Activated naive CD8-positive, alpha-beta T cell treated with anti-CD3 and anti-CD28 coated beads for 36 hours (primary cell): ENCODE measurements around the gene BNIP2. TPM values are rescaled to one million over a fixed set of nuclear protein-coding genes. Genes with fewer than 3 reads are reported as not detected.
"Not testable (repeated sequence)": the region's sequence is repeated elsewhere in the genome, so short reads cannot be mapped to it uniquely, and the experiment has no call there.

Experiments used
- DNase-seq: peaks from one replicate; pipeline ENCODE4 v3.0.0; 2021
- H3K27ac Mint-ChIP-seq: one replicate; pipeline ENCODE4 v1.8.0; 2022; ENCODE audit warnings: mild to moderate bottlenecking, moderate library complexity, mixed read lengths
- H3K27me3 Mint-ChIP-seq: one replicate; pipeline ENCODE4 v1.8.0; 2022; ENCODE audit warnings: mild to moderate bottlenecking, mixed read lengths
- H3K36me3 Mint-ChIP-seq: one replicate; pipeline ENCODE4 v1.8.0; 2021; ENCODE audit warnings: mild to moderate bottlenecking, mixed read lengths
- H3K4me1 Mint-ChIP-seq: one replicate; pipeline ENCODE4 v1.8.0; 2021; ENCODE audit warnings: mixed read lengths
- H3K4me3 Mint-ChIP-seq: one replicate; pipeline ENCODE4 v1.8.0; 2022; ENCODE audit warnings: mild to moderate bottlenecking, moderate library complexity, mixed read lengths
- H3K9me3 Mint-ChIP-seq: one replicate; pipeline ENCODE4 v1.8.0; 2022; ENCODE audit warnings: mixed read lengths
- total RNA-seq, 2 experiments: library from RNA; stranded (reverse); gene quantifications; one replicate each; pipeline ENCODE4 v1.2.3, GENCODE V29; 2021

The BNIP2 gene
- total RNA-seq, 2 experiments from 2014 or later, result 68.4 to 76.4 TPM

DNA sequence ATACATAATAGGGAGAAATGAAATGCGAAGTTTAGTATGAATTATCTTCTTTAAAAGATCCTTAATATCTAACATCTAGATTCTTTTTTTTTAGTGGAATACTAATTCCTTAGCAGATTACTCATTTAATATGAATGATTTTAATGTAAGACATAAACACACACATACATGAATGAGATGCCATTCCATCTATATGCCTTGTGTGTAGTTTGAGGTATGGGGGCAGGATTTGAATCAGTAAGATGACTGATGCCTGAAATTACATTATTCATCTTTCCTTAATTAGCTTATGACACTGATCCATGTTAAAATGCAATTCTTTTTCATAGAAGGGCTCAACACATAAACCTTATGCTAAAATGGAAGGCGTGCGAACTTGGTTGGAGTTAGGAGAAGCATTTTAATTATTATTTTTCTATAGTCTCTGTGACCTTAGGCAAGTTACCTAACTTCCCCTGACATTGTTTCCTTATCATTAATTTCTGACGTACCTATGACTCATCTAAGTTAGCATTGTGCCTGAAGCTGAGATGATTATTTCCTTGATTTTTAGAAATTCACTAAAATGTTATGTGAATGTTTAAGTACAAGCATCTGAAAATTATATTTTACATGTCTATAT, 10.8 kb upstream of the BNIP2 start:
- Mint-ChIP-seq H3K9me3 (no peaks in the 10 kb centered on the region), H3K4me1 (no peaks in the 10 kb centered on the region), H3K27ac (no peak overlapping the region), H3K27me3 (peaks cover 4% of the 10 kb centered on the region), H3K4me3 (no peak overlapping the region), H3K36me3 (no peaks in the 10 kb centered on the region)
- DNase-seq, result no peak

DNA sequence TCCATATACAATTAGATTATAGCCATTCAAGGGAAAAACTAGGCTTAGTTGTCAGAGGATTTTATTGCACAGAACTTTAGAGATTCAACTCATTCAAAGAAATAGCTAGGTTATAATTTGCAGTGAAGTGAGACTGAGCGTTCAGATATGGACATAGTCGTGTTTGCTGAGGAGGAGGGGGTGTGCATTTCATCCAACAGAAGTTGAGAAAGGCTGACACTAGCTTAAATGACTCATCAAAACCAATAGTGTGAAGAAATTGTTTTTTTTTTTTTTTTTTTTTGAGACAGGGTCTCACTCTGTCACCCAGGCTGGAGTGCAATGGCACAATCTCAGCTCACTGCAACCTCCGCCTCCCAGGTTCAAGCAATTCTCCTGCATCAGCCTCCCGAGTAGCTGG, 8.9 kb upstream of the BNIP2 start:
- not testable (repeated sequence) for DNase-seq, H3K36me3 Mint-ChIP-seq, H3K27ac Mint-ChIP-seq, H3K9me3 Mint-ChIP-seq, H3K4me3 Mint-ChIP-seq, H3K4me1 Mint-ChIP-seq, H3K27me3 Mint-ChIP-seq

DNA sequence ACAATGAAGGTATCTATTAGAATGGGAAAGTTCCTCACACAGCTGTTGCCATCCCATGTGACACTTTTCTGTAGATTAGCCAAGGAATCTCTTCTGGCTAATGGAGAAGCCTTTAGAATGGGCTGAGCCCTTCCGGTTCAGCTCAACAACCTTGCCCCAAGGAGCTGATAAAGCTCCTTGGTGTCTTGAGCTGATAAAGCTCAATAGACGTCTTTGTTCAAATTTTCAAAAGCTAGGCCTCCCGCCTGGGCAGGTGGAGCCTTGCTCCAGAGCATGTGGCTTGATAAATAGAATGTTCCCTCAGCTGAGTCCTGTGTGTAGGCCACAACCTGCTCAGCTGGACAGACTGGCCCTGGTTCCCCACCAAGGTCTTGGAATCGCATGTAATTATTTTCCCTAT, 7.2 kb upstream of the BNIP2 start:
- H3K36me3 Mint-ChIP-seq, result no peaks in the 10 kb centered on the region
- H3K27me3 Mint-ChIP-seq, result no peaks in the 10 kb centered on the region
- H3K4me1 Mint-ChIP-seq, result no peaks in the 10 kb centered on the region
- H3K27ac Mint-ChIP-seq, result no peak overlapping the region
- no peak overlapping the region for H3K4me3 Mint-ChIP-seq
- no peak for DNase-seq
- no peaks in the 10 kb centered on the region for H3K9me3 Mint-ChIP-seq

DNA sequence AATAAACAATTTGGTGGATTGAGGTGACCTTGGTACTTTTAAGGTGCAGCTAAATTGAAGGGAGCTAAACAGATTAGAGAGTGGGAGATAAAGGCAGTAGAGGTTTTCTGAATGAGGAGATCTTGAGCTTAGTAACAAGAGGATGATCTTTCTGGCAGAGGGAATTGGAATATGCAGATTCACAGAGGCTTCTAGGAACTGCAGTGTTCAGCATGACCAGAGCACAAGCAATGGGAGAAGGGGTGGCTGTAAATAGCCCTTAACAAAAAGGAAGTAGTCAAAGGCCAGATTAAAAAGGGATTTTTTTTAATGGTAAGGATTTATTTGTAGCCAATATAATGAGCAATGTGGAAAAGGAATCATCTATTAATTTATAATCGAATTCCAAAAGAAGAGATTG, 5.7 kb upstream of the BNIP2 start:
- Mint-ChIP-seq H3K27ac (no peak overlapping the region), H3K9me3 (no peaks in the 10 kb centered on the region), H3K4me1 (peaks cover 7% of the 10 kb centered on the region), H3K4me3 (no peak overlapping the region), H3K27me3 (no peaks in the 10 kb centered on the region), H3K36me3 (no peaks in the 10 kb centered on the region)
- no peak for DNase-seq

DNA sequence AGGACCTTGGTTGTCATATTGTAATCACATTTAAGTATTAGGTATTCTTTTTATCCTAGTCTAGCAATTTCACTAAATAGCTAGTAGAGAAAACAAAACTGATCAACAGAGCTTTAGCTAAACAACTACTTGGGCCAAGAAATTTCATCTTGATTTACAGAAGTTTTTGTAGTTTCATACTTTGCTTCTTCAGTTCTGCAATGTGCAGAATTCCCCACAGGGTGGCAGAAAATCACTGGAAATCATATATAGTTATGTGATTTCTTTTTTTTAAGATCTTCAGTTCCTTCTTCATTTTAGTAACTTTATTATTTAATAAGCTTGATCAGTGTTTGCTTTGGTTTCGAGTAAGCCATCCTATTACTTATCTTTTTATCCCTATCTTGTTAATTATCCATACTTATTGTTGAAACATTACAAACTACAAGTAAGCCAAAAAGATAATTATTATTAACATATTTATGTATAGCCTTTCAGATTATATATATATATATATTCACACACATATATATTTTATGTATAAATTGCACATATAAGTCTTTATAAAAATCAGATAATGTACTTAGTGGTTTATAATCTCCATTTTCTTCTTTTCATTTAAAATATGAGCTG, 2.2 kb upstream of the BNIP2 start:
- H3K27me3 Mint-ChIP-seq, result no peaks in the 10 kb centered on the region
- H3K4me1 Mint-ChIP-seq, result peaks cover 22% of the 10 kb centered on the region
- H3K9me3 Mint-ChIP-seq, result no peaks in the 10 kb centered on the region
- DNase-seq, result peak; percentile 16
- H3K36me3 Mint-ChIP-seq, result peaks cover 16% of the 10 kb centered on the region
- no peak overlapping the region for H3K4me3 Mint-ChIP-seq
- H3K27ac Mint-ChIP-seq, result peak overlapping the region; percentile 66

DNA sequence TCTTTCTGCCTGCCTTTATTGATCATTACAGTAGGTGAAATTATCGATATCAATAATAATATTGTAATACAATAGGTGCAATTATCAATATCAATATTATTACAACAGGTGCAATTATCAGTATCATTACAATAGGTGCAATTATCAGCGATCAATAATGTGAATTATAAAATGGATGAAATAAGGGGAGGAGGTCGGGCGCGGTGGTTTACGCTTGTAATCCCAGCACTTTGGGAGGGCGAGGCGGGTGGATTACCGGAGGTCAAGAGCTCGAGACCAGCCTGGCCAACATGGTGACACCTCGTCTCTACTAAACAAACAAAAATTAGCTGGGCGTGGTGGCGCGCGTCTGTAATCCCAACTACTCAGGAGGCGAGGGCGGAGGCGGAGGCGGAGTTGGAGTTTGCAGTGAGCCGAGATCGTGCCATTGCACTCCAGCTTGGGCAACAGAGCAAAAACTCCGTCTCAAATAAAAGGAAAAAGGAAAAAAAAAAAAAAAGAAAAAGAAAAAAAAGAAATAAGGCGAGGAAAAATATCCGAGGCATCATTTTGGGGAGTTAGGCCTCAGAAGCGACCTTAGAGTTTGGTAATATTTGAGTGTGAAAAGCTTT, 611 bp upstream of the BNIP2 start:
- DNase-seq, result peak; percentile 64
- H3K27ac Mint-ChIP-seq, result peak overlapping the region; percentile 98
- H3K4me3 Mint-ChIP-seq, result peak overlapping the region; percentile 96
- H3K9me3 Mint-ChIP-seq, result no peaks in the 10 kb centered on the region
- H3K36me3 Mint-ChIP-seq, result peaks cover 22% of the 10 kb centered on the region
- H3K4me1 Mint-ChIP-seq, result peaks cover 34% of the 10 kb centered on the region
- no peaks in the 10 kb centered on the region for H3K27me3 Mint-ChIP-seq

DNA sequence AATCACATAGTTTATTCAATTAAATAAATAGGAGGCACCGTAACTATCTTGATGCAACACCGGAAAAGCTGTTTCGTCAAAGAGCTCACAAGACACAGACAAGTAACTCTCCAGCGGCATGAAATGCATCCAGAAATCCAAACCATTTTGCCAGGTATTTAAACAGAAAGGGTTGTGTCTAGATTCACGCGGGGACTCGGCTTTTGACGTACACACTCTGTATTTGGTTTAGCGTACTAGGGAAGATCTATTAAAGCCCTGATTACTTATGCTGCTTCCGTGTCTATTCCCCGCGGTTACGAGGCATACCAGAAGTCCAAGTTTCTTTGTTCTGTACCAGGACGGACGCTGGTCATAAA, 718 bp downstream of the BNIP2 start:
- Mint-ChIP-seq H3K4me1 (peaks cover 37% of the 10 kb centered on the region), H3K27me3 (no peaks in the 10 kb centered on the region), H3K4me3 (peak overlapping the region; percentile 96), H3K27ac (peak overlapping the region; percentile 98), H3K36me3 (peaks cover 29% of the 10 kb centered on the region), H3K9me3 (no peaks in the 10 kb centered on the region)
- no peak for DNase-seq

DNA sequence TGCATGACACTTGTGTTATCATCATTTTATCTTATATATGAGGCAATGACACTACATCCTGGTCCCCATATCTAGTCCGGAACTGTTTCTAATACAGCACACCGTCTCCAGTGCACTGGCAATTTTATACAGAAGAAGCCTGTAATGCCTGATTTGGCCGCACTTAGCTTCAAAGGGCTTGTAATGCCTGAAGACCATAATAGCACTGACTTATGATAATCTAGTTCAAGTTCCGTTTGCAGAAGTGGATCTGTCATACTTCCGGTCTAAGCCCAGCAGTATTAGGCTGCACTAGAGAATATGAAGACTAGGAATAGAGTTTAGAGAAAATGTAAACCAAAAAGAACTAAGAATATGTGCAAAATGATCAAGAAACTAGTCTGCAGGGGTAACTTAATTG, 1.3 kb downstream of the BNIP2 start:
- H3K4me3 Mint-ChIP-seq, result peak overlapping the region; percentile 96
- peak overlapping the region; percentile 98 for H3K27ac Mint-ChIP-seq
- H3K36me3 Mint-ChIP-seq, result peaks cover 35% of the 10 kb centered on the region
- H3K27me3 Mint-ChIP-seq, result no peaks in the 10 kb centered on the region
- DNase-seq, result peak; percentile 12
- no peaks in the 10 kb centered on the region for H3K9me3 Mint-ChIP-seq
- H3K4me1 Mint-ChIP-seq, result peaks cover 42% of the 10 kb centered on the region

DNA sequence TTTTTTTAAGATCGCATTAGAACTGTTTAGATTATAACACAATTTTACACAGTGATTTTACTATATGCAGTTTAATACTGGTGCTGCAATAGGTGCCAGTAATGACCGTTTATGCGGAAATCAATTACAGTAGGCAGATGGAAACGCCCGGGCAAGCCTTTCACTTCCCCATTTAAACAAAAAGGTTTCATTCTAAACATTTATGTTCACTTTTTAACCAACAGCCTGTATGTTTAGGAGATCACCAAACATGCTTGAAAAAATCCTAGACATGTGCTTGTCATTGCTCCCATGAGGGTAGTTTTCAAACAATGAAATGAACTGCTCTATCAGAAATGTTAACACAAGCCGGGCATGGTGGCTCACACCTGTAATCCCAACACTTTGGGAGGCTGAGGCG, 2.7 kb downstream of the BNIP2 start:
- peak overlapping the region; percentile 74 for H3K27ac Mint-ChIP-seq
- DNase-seq, result no peak
- no peaks in the 10 kb centered on the region for H3K27me3 Mint-ChIP-seq
- H3K36me3 Mint-ChIP-seq, result peaks cover 41% of the 10 kb centered on the region
- H3K9me3 Mint-ChIP-seq, result no peaks in the 10 kb centered on the region
- peak overlapping the region; percentile 59 for H3K4me3 Mint-ChIP-seq
- H3K4me1 Mint-ChIP-seq, result peaks cover 44% of the 10 kb centered on the region

DNA sequence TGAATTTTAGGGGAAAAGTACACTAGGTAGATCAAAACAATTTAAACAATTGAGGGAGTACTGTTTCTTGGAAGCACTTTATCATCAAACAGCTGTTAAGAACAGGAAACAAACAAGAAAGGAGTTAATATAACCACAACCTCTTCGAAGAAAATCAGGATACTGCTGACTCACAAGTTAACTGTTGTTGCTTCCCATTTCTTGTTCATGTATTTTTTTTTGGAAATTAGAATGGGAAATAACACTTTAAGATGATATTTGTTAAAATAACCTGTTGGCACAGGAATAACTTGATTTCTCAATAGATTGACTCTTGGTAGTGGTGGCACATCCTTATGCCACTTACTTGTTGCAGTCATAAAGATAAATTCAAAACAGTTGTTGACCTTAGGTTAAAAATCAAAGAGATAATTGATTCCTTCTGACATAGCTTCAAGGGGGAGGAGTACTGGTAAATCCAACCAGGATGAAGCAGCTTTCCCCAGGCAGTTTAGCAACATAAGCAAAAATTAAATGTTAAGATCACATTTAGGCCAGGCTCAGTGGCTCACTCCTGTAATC, 3.3 kb downstream of the BNIP2 start:
- no peak for DNase-seq
- Mint-ChIP-seq H3K4me3 (peak overlapping the region; percentile 59), H3K27me3 (no peaks in the 10 kb centered on the region), H3K27ac (peak overlapping the region; percentile 59), H3K9me3 (no peaks in the 10 kb centered on the region), H3K36me3 (peaks cover 41% of the 10 kb centered on the region), H3K4me1 (peaks cover 40% of the 10 kb centered on the region)

DNA sequence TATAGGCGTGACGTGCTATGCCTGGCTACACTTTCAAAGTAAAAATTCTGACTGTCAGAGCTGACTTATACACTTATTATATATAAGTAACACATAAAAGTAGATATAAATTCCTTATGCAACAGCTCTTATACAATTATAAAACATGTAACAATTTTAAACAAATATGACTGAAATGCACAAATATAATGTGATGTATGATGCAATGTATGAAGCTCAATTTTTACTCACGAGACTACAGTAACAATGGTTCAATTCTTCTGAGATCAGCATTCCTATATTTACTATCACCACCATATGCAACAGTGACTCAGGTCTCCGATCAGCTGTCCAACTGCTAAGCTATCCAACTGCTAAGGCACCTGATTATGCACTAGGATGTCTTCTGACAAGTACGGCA, 8.2 kb downstream of the BNIP2 start:
- peaks cover 27% of the 10 kb centered on the region for H3K4me1 Mint-ChIP-seq
- no peak overlapping the region for H3K4me3 Mint-ChIP-seq
- H3K27me3 Mint-ChIP-seq, result no peaks in the 10 kb centered on the region
- H3K27ac Mint-ChIP-seq, result no peak overlapping the region
- DNase-seq, result no peak
- H3K9me3 Mint-ChIP-seq, result no peaks in the 10 kb centered on the region
- peaks cover 31% of the 10 kb centered on the region for H3K36me3 Mint-ChIP-seq

DNA sequence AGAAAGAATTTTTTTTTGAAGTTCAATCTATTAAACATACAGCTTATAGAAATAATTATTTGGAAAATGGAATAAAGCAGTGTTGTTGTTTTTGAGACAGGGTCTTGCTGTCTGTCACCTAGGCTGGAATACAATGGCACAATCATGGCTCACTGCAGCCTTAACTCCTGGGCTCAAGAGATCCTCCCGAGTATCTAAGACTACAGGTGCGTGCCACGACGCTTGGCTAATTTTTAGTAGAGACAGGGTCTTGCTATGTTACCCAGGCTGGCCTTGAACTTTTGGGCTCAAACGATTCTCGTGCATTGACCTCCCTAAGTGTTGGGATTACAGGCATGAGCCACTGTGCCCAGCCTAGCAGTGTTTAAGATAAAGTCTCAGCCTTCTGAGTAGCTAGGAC, 8.8 kb downstream of the BNIP2 start:
- DNase-seq, result no peak
- Mint-ChIP-seq H3K4me3 (no peak overlapping the region), H3K27ac (no peak overlapping the region), H3K9me3 (no peaks in the 10 kb centered on the region), H3K36me3 (peaks cover 29% of the 10 kb centered on the region), H3K27me3 (no peaks in the 10 kb centered on the region), H3K4me1 (peaks cover 22% of the 10 kb centered on the region)

DNA sequence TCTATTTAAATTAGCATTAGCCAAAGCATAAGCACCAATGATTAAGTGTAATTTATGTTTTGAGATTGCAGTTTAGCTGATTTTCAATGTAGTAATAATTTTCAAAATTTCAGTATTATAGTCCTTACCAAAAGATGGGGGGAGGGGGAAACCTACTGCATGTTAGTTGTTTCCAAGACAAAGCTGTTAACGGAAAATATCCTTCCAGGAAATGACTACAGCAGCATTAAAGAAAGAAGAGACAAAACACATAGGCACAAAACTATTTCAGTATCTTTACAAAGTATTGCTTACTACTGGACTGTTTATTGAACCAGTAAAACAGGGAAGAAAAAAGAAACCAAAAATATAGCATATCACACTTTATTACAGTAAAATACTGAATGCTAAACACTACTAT, 10.5 kb downstream of the BNIP2 start:
- peak overlapping the region; percentile 64 for H3K27ac Mint-ChIP-seq
- H3K4me3 Mint-ChIP-seq, result no peak overlapping the region
- no peak for DNase-seq
- no peaks in the 10 kb centered on the region for H3K27me3 Mint-ChIP-seq
- H3K9me3 Mint-ChIP-seq, result no peaks in the 10 kb centered on the region
- H3K4me1 Mint-ChIP-seq, result peaks cover 17% of the 10 kb centered on the region
- H3K36me3 Mint-ChIP-seq, result peaks cover 24% of the 10 kb centered on the region

DNA sequence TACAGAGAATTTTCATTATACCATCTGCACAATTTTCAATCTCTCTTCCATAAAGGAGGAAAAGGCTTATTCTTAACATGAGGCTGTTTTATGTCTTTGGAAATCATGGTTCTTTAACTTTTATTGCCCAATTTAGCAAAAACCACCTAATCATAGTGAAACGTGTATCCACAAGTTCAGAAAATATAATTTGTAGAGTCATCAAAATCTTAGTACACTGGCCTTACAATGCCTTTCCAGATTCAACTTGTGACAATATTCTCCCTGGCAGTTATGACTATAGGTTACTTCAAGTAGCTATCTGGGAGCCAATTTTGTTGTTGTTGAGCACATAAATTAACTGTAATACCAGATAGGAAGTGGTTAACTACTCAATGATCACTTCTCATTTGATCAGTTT, 10.9 kb downstream of the BNIP2 start:
- Mint-ChIP-seq H3K27me3 (no peaks in the 10 kb centered on the region), H3K4me1 (peaks cover 15% of the 10 kb centered on the region), H3K4me3 (no peak overlapping the region), H3K27ac (peak overlapping the region; percentile 64), H3K36me3 (peaks cover 20% of the 10 kb centered on the region), H3K9me3 (no peaks in the 10 kb centered on the region)
- DNase-seq, result no peak

DNA sequence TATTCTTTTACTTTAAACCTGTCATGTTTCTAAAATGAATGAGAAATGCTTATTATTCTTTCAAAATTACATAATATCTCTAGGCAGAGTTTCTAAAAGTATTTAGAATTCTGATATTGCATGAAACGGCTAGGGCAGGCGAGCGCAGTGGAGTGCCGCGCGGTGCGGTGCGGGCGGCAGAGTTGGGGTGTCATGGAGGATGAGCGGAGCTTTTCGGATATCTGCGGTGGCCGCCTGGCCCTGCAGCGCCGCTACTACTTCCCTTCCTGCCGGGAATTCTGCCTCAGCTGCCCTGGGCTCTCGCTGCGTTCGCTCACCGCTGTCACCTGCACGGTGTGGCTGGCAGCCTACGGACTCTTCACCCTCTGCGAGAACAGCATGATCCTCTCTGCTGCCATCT, 12.6 kb downstream of the BNIP2 start:
- H3K9me3 Mint-ChIP-seq, result no peaks in the 10 kb centered on the region
- peaks cover 20% of the 10 kb centered on the region for H3K36me3 Mint-ChIP-seq
- no peak overlapping the region for H3K4me3 Mint-ChIP-seq
- DNase-seq, result no peak
- no peaks in the 10 kb centered on the region for H3K27me3 Mint-ChIP-seq
- H3K27ac Mint-ChIP-seq, result no peak overlapping the region
- peaks cover 10% of the 10 kb centered on the region for H3K4me1 Mint-ChIP-seq
